ENCODE measurements around the gene RGS9. TPM values are rescaled to one million over a fixed set of nuclear protein-coding genes. Genes with fewer than 3 reads are reported as not detected.

The RGS9 gene
- total RNA-seq, 1 experiment from 2014 or later: 8.6 TPM

DNA sequence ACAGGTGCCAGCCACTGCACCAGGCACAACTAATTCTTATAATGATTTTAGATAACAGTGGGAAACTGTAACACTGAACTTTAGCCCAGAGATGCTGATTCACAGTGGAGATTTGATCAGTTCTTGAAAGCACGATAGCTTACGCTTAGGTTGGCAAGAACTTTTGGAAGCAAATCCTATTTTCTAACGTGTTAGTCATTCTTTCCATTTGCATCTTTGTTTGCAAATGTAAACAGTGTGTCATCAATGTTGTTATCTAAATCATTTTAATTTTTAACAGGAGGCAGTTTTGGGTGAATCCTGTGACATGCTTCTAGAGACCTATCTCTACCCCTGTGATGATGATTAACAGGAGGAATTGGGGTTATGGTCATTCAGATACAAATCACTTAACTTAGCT lies 44.9 kb upstream of the RGS9 start:
- CTCF ChIA-PET: interaction anchor here (4.4 kb wide), 1 partner anchor 8 kb away, joined by 27 read pairs; no protein-coding TSS in a partner anchor
- no peak for ATAC-seq
- no peaks in the 10 kb centered on the region; a peak in 1 of 4 replicates for H3K4me1 ChIP-seq (ENCODE audit: control insufficient read depth in 1 of 2, insufficient read depth in 2 of 2, low read length in 2 of 2)
- H3K4me3 ChIP-seq (replicated peaks in 1 of 2; ENCODE audit: low read depth in 1 of 2, low read length in 2 of 2): no peak overlapping the region
- no TSS peak for BruUV-seq (replicated peaks)
- DNase-seq (ENCODE audit: low read depth, low spot score): no peak
- POLR2A ChIA-PET: no interaction called here
- no peak overlapping the region for H3K9ac ChIP-seq (ENCODE audit: low read length)
- no peak overlapping the region for H2AFZ ChIP-seq (ENCODE audit: low read depth, low read length, poor library complexity, severe bottlenecking)
- no peak overlapping the region for H3K27ac ChIP-seq (ENCODE audit: low read depth, low read length)
- no peaks in the 10 kb centered on the region for H4K20me1 ChIP-seq (ENCODE audit: insufficient read depth)
- no peak overlapping the region for H3K4me2 ChIP-seq (ENCODE audit: low read length)
- no peaks in the 10 kb centered on the region for H3K36me3 ChIP-seq (ENCODE audit: control insufficient read depth in 1 of 2, insufficient read depth in 2 of 2, low read length in 2 of 2)
- no peaks in the 10 kb centered on the region for H3K9me3 ChIP-seq (ENCODE audit: control insufficient read depth in 1 of 2, insufficient read depth in 1 of 2, low read depth in 1 of 2, low read length in 2 of 2)
- H3K27me3 ChIP-seq (ENCODE audit: insufficient read depth, low read length): no peaks in the 10 kb centered on the region; the same call in 1 of the 2 replicates
- H3K9me2 ChIP-seq (ENCODE audit: insufficient read depth): no peaks in the 10 kb centered on the region
- RAD21 ChIA-PET (ENCODE audit: low non-redundant PET in 1 of 2, low total read pairs in 2 of 2, uncharacterized antibody in 2 of 2, unreplicated experiment in 2 of 2): no interaction called here
- intact Hi-C loops (cut with micrococcal nuclease): no loop called here
- TF ChIP-seq JUND (IDR thresholded peaks at IDR 0.05) (no peak), CEBPB (IDR thresholded peaks at IDR 0.05; ENCODE audit: low read depth) (no peak), SIN3A (IDR thresholded peaks at IDR 0.05; ENCODE audit: low read depth) (no peak), FOSL1 (IDR thresholded peaks at IDR 0.05; ENCODE audit: low read depth) (no peak), ZFX (IDR thresholded peaks at IDR 0.05) (no peak), CBX3 (IDR thresholded peaks at IDR 0.05; ENCODE audit: low read depth) (no peak), ELF1 (IDR thresholded peaks at IDR 0.05; ENCODE audit: borderline replicate concordance, low read depth) (no peak), SRF (IDR thresholded peaks at IDR 0.05; ENCODE audit: low read depth) (no peak), RAD21 (IDR thresholded peaks at IDR 0.05; ENCODE audit: low read depth) (no peak), EZH2 (IDR thresholded peaks at IDR 0.05) (no peak), YY1 (IDR thresholded peaks at IDR 0.05; ENCODE audit: extremely low read depth, insufficient replicate concordance, low read depth, low read length) (no peak), SP1 (IDR thresholded peaks at IDR 0.05; ENCODE audit: low read depth) (no peak), CTCF (IDR thresholded peaks at IDR 0.05 in 2 of 3, conservative IDR thresholded peaks at IDR 0.05 in 1 of 3; ENCODE audit: borderline replicate concordance in 1 of 3, insufficient read depth in 1 of 3, low read depth in 2 of 3, low read length in 2 of 3) (no peak), EGR1 (IDR thresholded peaks at IDR 0.05; ENCODE audit: low read depth) (no peak), POLR2A (IDR thresholded peaks at IDR 0.05; ENCODE audit: borderline replicate concordance, extremely low read depth, insufficient read depth, insufficient read length) (no peak), POLR2AphosphoS5 (IDR thresholded peaks at IDR 0.05; ENCODE audit: low read depth, low read length) (no peak), ZNF274 (IDR thresholded peaks at IDR 0.05; ENCODE audit: low read depth, low read length) (no peak)
- TF ChIP-seq, protein P1, sequence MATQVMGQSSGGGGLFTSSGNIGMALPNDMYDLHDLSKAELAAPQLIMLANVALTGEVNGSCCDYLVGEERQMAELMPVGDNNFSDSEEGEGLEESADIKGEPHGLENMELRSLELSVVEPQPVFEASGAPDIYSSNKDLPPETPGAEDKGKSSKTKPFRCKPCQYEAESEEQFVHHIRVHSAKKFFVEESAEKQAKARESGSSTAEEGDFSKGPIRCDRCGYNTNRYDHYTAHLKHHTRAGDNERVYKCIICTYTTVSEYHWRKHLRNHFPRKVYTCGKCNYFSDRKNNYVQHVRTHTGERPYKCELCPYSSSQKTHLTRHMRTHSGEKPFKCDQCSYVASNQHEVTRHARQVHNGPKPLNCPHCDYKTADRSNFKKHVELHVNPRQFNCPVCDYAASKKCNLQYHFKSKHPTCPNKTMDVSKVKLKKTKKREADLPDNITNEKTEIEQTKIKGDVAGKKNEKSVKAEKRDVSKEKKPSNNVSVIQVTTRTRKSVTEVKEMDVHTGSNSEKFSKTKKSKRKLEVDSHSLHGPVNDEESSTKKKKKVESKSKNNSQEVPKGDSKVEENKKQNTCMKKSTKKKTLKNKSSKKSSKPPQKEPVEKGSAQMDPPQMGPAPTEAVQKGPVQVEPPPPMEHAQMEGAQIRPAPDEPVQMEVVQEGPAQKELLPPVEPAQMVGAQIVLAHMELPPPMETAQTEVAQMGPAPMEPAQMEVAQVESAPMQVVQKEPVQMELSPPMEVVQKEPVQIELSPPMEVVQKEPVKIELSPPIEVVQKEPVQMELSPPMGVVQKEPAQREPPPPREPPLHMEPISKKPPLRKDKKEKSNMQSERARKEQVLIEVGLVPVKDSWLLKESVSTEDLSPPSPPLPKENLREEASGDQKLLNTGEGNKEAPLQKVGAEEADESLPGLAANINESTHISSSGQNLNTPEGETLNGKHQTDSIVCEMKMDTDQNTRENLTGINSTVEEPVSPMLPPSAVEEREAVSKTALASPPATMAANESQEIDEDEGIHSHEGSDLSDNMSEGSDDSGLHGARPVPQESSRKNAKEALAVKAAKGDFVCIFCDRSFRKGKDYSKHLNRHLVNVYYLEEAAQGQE (IDR thresholded peaks at IDR 0.05; ENCODE audit: low read depth): no peak
- TF ChIP-seq, protein P2, sequence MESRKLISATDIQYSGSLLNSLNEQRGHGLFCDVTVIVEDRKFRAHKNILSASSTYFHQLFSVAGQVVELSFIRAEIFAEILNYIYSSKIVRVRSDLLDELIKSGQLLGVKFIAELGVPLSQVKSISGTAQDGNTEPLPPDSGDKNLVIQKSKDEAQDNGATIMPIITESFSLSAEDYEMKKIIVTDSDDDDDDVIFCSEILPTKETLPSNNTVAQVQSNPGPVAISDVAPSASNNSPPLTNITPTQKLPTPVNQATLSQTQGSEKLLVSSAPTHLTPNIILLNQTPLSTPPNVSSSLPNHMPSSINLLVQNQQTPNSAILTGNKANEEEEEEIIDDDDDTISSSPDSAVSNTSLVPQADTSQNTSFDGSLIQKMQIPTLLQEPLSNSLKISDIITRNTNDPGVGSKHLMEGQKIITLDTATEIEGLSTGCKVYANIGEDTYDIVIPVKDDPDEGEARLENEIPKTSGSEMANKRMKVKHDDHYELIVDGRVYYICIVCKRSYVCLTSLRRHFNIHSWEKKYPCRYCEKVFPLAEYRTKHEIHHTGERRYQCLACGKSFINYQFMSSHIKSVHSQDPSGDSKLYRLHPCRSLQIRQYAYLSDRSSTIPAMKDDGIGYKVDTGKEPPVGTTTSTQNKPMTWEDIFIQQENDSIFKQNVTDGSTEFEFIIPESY (IDR thresholded peaks at IDR 0.05; ENCODE audit: extremely low read depth, insufficient replicate concordance, low read length): no peak
- TF ChIP-seq, protein P3, sequence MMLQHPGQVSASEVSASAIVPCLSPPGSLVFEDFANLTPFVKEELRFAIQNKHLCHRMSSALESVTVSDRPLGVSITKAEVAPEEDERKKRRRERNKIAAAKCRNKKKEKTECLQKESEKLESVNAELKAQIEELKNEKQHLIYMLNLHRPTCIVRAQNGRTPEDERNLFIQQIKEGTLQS (IDR thresholded peaks at IDR 0.05): no peak
- H3K79me2 ChIP-seq (ENCODE audit: insufficient read depth, low read length): no peaks in the 10 kb centered on the region
